IPS-NIHi11 (cell line): Measurements from ENCODE around the gene ADAM19.

ENCODE experiments used
- DNase-seq: peaks from one replicate; pipeline ENCODE4 v3.0.0; 2012; ENCODE audit warnings: mixed read lengths, low spot score

ADAM19 gene

DNA sequence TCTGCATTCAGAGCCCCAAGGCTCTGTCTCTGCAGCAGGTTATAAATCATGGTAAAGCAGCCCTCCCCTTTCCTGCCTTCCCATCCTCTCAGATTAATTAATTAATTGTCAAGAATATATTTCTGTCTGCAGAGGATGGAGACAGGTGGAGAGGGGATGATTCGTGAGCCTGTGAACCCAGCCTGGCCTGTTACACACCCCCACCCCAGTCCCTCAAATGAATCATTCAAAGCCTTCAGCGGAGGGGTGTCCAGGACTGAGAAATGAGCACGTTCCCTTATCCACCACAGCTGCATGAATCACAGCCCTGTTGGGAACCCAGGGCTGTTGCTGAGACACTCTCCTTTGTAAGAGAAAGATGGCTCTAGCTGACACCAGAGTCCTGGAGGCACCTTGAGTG lies 59.6 kb downstream of the ADAM19 start:
- DNase-seq: no peak

DNA sequence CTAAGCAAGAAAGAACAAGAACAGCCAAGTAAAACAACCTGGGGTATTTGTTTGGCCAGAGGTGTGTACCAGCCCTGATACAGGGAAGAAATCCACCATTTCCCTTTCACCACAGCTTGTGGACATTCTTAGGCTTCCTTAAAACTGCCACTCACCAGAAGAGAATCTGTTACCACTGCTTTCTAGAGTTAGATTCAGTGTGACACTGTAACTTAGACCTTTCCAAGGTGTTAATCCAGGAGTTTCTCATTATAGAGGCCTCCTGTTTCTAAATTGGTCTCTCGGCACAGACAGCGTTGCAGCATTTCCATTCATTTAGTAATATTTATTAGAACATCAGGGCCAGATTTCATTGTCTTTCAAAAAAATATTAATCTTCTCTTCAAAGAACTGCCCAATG lies 60.6 kb downstream of the ADAM19 start:
- no peak for DNase-seq

DNA sequence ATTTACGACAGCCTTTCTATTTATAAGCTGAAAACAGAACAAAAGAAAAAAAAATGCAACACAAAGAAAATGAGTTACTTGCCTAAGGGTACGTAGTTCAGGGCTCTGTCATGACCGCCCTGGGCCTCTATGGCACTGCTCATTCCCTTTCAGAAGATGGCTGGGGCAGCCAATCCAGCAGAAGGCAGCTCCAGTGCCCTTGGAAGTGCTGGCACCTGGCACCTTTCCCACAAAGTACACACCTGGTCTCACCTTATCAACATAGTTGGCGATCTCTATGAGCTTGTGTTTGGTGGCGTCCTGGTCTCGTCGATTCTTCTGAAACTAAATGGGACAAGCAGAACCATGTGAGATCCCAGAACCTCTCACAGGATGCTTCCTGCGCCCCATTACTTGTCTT lies 62.4 kb downstream of the ADAM19 start:
- no peak for DNase-seq

DNA sequence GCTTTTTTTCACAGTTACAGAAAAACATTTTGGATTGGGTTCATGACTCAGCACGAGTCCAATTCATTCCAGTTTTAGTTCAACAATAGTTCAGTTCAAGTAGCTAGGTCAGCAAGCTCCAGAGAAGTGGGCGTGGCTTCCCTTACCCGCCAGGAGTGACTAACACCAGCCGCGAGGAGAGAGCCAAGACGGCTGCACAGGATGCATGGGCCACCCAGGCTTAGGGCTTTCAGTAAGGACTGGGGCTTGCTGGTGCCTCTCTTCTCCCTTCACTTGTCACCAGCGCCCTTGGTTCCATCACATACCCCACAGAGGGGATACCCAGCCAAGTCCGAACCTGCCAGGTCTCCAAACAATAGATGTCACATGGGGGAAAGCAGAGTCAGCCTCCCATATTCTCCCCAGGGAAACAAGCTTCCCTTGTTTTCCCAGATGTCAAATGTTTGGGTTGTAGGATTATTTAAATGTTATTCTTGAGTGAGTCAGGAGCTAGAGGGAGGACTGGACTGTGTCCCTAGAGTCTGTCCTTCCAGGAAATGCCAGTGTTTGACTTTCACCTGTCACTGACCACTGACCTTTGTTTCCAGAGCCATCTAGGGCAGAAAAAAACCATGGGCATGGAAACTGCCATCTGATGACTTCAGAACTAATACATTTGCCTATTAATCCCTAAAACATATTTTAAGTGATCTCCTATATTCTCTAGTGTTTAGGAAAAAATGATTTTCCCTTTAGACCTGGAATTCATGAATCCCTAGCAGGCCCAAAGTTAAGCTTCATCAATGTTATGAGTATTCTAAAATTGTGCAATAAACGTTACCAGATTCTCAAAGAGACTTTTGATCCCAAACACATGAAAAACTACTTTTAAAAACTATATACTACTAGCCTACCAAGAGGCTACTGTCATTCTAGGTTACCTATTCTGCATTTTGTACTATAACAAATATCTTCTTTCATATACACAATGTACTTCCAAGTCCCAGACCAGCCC lies 63.6 kb downstream of the ADAM19 start:
- DNase-seq: peak; percentile 70

DNA sequence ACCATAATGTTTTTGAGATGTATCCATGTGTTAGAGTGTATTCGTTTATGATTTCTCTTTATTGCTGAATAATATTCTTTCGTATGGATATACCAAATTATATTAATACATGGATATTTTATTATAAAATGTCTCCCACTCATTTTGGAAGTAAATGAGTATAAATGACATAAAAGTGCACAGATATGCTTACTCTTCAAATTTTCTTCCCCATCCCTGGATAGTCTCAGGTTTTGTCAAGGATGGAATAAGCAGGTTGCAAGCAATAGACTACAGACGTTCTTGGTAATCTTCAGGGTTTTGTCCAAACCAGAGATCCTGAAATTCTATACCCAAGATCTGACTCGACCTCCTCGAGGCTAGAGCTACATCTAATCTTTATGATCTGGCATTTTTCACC lies 64.9 kb downstream of the ADAM19 start:
- DNase-seq: no peak

DNA sequence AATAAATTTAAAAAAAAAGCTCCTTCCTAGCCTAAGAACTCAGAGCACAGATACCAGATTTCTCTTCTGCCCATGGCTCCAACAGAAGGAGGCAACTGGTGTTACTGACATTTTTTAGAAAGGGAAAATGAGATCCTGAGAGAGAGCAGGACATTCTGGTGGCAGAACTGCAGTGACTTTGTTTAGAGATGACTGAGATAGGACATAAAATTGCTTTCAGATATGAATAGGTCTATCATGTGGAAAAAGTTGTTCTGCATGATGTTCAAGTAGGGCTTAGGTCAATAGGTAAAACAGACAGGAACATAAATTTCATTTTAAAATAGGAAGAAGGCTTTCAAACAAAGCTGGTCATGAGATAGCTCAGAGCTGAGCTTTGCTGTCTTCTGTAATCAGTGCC lies 66.0 kb downstream of the ADAM19 start:
- DNase-seq: no peak

DNA sequence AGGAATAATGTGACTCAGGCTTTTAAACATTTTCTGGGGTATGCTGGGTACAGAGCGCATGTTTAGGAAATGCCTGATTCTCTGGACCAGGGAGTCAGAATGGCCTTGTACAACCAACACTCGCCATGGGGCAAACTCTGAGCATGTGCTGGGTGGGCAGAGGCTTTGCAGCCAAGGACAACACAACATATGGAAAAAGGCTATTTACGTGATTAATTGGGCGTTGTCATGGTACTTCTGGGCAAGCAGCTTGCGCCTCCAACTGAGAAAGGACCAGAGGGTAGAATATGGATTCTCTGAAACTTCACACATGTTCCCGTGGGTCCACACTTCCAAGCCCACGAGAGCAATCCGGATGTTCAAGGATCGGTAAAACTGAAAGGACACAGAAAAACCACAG lies 66.5 kb downstream of the ADAM19 start:
- no peak for DNase-seq

DNA sequence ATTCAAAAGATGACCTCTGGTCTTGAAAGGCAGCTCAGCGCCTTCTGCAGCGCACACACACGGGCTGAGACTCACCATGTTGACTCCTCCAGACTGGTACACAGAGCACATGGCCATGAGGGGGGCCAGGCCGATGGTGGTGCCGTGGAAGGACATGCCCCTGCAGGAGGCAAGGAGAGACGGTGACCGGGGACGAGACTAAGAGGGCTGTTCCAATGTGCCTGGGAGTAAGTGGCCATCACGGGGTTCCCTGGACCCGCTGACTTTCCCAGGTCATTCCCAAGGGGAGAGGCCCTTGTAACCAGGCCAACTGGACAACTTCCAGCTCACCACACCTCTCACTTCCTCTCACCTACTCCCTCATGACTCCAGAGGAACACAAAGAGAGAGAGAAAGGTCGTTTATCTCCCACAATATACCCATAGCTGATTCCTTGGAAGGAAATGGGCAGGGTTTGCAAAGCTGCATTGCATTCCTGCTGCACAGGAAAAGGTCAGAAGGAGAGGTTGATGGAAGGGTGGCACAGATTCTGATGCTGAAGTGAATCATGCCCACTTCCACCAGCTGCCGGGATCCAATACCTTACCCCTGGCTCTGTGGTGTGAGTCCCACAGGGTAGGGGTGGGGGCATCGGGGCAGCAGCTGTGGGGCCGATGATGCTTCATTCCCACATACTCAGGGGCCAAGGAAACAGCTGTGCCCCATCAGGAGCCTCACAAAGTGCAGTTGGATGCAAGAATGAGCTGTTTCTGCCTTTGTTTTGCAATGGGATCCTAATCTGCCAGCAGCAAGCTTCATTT lies 68.4 kb downstream of the ADAM19 start:
- no peak for DNase-seq

DNA sequence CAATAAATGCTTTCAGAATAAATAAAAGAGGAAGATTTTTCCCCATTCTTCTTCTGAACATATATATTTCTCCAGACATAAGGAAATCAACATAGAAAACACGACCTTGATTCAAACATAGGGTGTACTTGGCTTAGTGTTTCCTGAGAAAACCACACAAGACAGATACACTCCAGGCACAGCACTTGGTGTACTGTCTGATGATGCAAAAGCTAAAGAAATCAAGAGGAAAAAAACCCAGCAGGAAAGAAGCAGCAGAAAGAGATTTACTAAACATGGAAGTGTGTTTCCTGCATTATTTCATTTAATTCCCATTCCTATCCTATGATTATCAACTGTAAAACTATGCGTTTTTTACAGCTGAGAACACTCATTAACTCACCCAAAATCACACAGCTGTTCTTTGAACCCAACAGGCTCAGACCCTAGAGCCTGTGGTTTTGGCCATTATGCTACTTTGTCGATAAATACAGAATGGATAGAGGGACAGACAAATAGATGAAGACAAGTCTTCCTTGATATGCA lies 69.4 kb downstream of the ADAM19 start:
- no peak for DNase-seq

DNA sequence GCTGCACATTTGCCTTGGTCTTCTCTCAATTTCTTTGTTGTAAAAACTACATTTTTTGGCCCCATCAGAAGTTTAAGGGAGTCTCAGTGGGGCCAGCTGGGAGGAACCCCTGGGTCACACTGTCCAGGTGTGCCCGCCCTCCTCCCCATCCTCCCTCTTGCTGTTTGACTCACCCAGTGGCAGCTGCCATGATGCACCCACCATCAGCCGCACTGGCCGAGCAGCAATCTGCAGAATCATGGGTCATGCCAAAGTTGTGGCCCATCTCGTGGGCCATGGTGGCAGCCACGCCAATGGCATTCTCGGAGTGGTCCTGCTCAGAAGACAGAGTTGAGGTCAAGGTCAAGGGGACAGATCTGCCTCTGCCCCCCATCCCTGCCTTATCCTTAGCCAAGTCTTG lies 70.1 kb downstream of the ADAM19 start:
- DNase-seq: no peak

DNA sequence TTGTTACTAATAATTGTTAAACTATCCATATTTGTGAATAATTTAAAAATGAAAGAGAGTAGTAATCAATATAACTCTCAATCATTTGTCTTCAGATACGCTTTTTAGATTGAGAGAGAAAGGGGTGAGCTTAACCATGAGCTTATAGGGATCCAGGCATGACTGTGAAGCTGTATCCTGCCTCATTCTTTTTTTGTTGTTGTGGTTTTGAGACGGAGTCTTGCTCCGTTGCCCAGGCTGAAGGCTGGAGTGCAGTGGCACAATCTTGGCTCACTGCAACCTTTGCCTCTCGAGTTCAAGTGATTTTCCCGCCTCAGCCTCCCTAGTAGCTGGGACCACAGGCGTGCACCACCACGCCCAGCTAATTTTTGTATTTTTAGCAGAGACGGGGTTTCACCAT lies 71.5 kb downstream of the ADAM19 start:
- no peak for DNase-seq

DNA sequence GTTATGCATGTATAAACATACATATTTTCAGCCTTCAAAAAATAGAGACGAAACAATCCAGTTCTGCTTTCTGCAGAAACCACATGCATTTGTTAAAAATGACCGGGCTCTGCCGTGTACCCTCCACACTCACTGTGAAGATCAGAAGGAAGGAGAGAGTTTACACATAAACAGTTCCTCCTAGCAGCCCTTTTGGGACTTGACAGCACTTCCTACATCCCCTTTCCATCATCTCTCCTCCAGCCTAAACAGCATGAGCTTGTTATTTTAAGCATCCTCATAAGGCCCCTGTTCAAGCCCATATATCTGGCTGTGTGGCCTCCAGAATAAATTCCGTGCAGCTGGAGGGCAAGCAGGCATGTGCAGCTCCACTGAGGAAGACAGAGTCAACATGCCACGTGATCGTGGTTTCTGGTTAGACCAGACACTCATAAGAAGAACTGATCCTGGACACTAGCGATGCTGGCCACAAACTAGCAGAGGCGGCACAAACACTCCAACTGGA lies 73.4 kb downstream of the ADAM19 start:
- no peak for DNase-seq

DNA sequence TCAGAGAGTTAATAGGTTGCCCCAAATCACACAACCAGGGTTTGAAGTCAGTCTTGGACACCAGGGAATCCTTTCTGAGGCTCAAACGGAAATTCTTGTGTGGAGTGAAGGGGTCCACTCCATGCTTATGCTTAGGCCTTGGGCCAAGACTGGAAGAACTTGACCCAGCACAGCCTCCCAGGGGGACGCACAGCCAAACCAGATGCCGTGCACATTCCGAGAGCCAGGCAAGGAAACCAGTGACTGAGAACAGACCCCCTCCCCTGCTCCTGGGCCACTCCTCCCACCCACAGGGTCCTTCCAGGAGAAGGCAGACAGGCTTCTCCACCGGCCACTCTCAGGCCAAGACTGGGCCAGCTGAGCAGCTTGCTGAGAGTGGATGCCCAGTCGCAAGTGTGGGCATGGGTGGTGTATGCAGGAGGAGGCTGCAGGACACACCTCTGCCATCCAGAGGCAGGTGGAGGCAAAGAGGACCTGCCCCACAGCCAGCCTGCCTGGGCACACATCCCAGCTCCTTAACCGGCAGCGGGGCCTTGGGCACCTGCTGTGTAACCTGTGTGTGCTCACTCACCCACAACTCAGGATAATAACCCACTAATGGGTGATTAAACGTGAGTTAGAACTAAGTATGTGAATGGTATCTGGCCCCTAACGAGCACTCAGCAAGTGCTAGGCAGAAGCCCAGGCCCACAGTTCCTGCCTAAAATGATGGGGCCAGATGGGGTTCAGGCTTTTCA lies 77.5 kb downstream of the ADAM19 start:
- peak; percentile 47 for DNase-seq

DNA sequence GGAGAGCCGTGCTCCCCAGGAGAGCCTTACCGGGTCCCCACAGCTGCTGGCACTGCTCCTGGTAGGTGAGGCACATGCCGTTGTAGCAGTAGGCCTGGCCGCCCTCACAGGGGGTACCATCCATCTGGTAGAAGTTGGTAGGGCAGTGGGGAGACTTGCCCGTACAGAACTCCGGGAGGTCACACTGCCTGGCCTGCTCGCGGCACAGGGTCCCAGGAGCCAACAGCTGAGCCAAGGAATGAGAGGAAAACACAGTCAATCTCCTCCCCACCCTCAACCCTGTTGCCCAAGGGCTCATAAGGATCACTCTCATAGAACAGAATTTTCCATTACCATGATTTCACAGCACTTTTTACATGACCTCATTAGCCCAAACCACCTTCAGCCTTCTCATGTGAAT lies 78.7 kb downstream of the ADAM19 start:
- DNase-seq: no peak

DNA sequence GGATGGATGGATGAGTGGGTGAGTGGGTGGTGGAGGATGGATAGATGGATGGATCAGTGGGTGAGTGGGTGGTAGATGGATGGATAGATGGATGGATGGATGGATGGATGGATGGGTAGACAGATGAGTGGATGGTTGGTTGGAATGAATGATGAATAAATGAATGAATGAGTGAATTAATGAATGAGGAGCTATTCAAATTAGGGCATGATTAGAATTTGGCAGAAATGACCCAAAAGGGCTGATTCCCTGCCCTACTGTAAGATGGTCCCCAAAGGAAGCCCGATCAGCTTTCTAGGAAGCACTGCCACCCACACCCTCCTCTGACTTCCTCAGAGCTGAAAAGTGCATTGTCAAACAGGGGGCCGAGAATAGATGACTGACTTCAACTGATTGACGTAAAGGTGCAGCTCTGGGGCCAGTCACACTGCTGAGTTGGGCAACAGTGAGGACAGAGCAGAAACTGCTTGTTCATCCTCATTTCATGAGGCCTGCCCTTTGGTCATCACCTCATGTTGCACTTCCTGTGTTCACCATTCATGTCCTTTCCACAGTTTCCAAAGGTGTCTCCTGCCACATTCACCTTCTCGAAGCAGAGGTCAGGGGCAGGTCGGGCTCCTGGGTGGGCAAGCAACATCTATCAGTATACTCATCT lies 81.3 kb downstream of the ADAM19 start:
- no peak for DNase-seq

DNA sequence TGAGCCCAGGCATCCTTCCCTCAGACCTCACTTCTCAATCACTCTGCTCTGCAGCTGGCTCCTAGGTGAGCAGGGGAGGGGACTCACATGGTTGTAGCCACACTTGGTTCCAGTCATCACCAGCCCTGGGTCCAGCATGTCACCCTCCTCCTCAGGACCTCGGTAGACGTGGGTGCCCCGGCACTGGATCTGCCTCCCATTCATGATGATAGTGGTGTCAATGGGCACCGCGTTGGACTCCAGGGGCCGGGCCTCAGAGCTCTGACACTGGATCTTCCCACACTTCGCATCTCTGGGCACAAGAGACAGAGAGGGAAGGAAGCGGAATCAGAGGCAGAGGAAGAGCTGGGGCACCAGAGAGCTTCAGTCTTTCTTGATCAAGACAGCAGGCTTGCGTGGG lies 82.7 kb downstream of the ADAM19 start:
- DNase-seq: no peak

DNA sequence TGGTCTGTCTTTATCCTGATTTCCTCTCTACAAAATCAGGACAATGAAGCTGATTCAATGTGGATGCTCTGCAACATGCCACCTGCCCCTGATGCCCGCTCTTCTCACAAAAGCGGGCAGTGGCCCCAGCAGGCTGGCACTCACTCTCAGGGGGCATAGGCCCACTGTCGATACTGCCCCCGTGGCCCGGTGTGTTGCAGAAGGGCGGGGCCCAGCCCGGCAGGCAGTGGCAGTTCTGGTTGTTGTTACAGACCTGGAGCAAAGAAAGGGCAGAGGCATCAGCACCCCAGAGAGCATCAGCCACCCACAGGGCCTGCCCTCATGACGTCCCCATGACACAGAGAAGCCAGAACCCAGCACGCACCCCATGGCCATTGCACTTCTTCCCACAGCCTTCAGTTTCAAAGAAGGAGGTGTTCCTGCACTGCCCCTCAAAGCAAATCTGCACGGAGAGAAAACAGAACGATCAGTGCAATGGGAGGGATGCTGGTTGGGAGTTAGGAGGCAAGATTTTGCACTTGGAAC lies 84.0 kb downstream of the ADAM19 start:
- DNase-seq: no peak

DNA sequence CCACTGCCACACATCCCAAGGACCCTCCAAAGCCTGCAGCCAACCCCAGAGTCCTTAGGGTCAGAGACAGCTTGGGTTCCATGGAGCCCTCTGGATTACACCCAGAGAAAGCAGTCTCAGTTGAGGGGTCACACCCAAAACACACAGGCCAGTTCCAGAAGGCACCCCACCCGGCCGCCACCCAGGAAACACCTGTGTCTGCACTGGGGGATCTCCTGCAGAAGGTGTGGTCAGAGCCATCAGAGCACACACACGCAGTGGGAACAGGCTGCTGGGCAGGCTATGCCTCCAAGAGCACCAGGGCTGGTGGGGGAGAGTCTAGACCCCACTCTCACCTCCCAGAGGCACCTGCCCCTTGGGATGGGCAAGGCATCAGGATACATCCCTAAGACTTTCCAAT lies 88.2 kb downstream of the ADAM19 start:
- DNase-seq: no peak

DNA sequence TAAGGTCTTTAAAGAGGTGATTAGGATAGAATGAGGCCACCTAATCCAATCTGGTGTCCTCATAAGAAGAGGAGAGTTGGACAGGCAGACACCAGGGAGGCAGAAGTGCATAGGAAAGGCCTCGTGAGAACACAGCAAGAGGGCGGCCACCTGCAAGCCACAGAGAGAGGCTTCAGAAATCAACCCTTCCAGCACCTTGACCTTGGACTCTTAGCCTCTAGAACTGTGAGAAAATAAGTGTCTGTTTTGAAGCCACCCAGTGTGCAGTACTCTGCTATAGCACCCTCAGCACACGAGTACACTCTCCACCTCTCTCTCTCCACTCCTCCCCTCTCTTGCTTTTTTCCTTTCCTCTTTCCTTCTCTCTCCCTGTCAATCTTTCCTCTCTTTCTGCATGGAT lies 88.7 kb downstream of the ADAM19 start:
- no peak for DNase-seq

DNA sequence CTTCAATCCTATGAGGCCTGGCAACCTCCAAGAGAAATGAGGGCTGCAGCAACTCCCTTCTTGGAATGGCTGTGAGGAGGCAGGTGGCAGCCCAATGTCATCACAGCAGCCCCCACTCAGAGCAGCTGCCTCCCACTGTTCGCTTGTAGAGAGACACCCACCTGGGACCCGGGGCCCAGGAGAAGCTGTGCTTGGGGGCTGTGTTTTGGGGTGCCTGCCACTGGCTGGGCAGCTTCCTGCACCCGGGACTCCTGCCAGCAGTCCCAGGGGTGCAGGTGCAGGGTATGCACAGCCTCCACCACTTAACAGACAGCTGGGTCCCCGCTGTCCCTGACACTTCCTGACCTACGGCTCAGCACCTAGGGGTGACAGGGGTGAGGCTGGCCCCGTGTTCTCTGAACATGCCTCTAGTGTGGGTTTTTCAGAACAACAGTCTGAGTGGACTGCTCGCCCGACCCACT lies 89.3 kb downstream of the ADAM19 start:
- DNase-seq: no peak

DNA sequence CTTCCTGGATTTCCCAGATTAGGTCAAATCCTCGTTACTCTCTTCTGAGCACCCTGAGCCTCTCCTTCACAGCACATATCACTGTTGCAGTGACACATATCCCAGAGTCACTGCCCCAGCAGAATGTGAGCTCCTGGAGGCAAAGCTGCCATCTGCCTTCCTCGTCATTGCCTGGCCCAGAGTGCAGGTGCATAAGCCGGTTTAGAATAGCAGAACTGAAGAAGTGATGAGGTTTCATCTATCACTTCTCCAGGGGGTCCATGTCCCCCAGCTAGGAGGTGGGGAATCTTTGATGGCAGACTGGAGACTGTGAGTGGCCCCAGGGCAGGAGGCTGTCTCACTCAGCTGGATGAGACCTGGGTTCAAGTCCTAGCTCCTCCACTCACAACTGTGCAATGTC lies 89.8 kb downstream of the ADAM19 start:
- DNase-seq: no peak
